22Rv1 (cell line): ENCODE data around the gene ALOX5.

Experiments used
- ZFX ChIP-seq: fragments of 450-650 bp; IDR thresholded peaks from 2 replicates; pipeline ENCODE4 v1.6.1; 2017; ENCODE audit warnings: antibody characterized with exemption, borderline replicate concordance
- TF ChIP-seq, protein P1 (sequence below): fragments of 450-650 bp; IDR thresholded peaks from 2 replicates; pipeline ENCODE4 v1.5.1; 2017; ENCODE audit warnings: mild to moderate bottlenecking

DNA sequence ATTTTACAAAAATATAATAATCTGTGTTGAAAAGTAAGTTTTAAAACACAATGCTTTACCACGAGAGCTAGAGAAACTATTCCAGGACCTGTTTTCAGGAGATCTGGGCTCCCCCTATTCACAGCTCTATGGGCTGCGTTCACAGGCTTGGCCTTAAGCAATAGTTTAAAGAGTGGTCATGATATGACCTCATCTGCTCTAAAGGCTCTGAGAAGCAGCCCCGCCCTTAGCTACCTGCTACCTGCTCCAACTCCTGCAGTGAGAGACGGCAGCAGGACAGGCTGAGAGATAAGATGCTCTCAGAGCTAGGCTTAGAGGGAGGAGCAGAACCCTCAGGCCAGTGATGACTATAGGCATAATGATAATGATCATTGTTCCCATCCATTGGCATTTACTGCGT lies 12.6 kb downstream of the ALOX5 start:
- TF ChIP-seq, protein P1, sequence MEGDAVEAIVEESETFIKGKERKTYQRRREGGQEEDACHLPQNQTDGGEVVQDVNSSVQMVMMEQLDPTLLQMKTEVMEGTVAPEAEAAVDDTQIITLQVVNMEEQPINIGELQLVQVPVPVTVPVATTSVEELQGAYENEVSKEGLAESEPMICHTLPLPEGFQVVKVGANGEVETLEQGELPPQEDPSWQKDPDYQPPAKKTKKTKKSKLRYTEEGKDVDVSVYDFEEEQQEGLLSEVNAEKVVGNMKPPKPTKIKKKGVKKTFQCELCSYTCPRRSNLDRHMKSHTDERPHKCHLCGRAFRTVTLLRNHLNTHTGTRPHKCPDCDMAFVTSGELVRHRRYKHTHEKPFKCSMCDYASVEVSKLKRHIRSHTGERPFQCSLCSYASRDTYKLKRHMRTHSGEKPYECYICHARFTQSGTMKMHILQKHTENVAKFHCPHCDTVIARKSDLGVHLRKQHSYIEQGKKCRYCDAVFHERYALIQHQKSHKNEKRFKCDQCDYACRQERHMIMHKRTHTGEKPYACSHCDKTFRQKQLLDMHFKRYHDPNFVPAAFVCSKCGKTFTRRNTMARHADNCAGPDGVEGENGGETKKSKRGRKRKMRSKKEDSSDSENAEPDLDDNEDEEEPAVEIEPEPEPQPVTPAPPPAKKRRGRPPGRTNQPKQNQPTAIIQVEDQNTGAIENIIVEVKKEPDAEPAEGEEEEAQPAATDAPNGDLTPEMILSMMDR, result no peak
- no peak for TF ChIP-seq ZFX
